MCF 10A (cell line): ENCODE data around the gene RPTOR. TPM values are rescaled to one million over a fixed set of nuclear protein-coding genes. Genes with fewer than 3 reads are reported as not detected.

Experiments used
- BruUV-seq: library from RNA; stranded (reverse); fragments of 400-500 nt; replicated peaks from 2 replicates; lab custom pipeline; 2021; lab: Mats Ljungman, UMichigan
- CTCF ChIA-PET: fragments of 300-600 bp; sonication (Branson Sonifier 250); formaldehyde crosslinking; extraction: SDS; loops from one replicate; lab custom pipeline; 2021; ENCODE audit warnings: antibody characterized with exemption, inconsistent platforms; lab: Yijun Ruan, JAX
- POLR2A ChIA-PET: fragments of 300-600, 350-650 bp; sonication (Branson Sonifier 250); formaldehyde crosslinking; extraction: SDS; loops from one replicate; lab custom pipeline; 2020; ENCODE audit warnings: antibody characterized with exemption, inconsistent platforms; lab: Yijun Ruan, JAX
- DNase-seq: peaks from one replicate; pipeline ENCODE4 v3.0.0-alpha.2; 2018; ENCODE audit not compliant: unreplicated experiment
- H3K27ac Mint-ChIP-seq: one replicate; pipeline ENCODE4 v1.8.0; 2022; ENCODE audit warnings: mild to moderate bottlenecking, low read depth, mixed read lengths; ENCODE audit not compliant: unreplicated experiment
- H3K27me3 Mint-ChIP-seq: one replicate; pipeline ENCODE4 v1.8.0; 2022; ENCODE audit warnings: mixed read lengths; ENCODE audit not compliant: insufficient read depth, unreplicated experiment
- H3K36me3 Mint-ChIP-seq: one replicate; pipeline ENCODE4 v1.8.0; 2022; ENCODE audit warnings: mild to moderate bottlenecking, moderate library complexity, mixed read lengths; ENCODE audit not compliant: insufficient read depth, unreplicated experiment
- H3K4me1 Mint-ChIP-seq: one replicate; pipeline ENCODE4 v1.8.0; 2022; ENCODE audit warnings: mixed read lengths; ENCODE audit not compliant: insufficient read depth, unreplicated experiment
- H3K4me3 Mint-ChIP-seq: one replicate; pipeline ENCODE4 v1.8.0; 2022; ENCODE audit warnings: mild to moderate bottlenecking, moderate library complexity, mixed read lengths; ENCODE audit not compliant: unreplicated experiment
- H3K9me3 Mint-ChIP-seq: one replicate; pipeline ENCODE4 v1.8.0; 2022; ENCODE audit warnings: mixed read lengths; ENCODE audit not compliant: unreplicated experiment
- CTCF ChIP-seq: fragments of 200-600 bp; IDR thresholded peaks from one replicate; pipeline ENCODE4 v1.8.0; 2022; ENCODE audit warnings: antibody characterized with exemption, mild to moderate bottlenecking; ENCODE audit not compliant: unreplicated experiment
- intact Hi-C: fragments of 100-400 bp; cut with micrococcal nuclease; formaldehyde crosslinking; loops from 2 replicates; pipeline ENCODE4 v1.14.1; 2022
- total RNA-seq: library from RNA; stranded (reverse); gene quantifications from 2 replicates; pipeline ENCODE4 v1.2.3, GENCODE V29; 2022

Gene RPTOR
- total RNA-seq, 1 experiment from 2014 or later, result 41.3 TPM

GRCh38 chr17:80694085-80694991 lies 149.7 kb downstream of the RPTOR start:
- Mint-ChIP-seq H3K36me3 (no peaks in the 10 kb centered on the region), H3K9me3 (no peaks in the 10 kb centered on the region), H3K27ac (peak overlapping the region; percentile 88), H3K27me3 (no peaks in the 10 kb centered on the region), H3K4me3 (no peak overlapping the region), H3K4me1 (peaks cover 6% of the 10 kb centered on the region)
- POLR2A ChIA-PET, result no interaction called here
- intact Hi-C loops, result no loop called here
- no TSS peak for BruUV-seq
- no peak for DNase-seq
- CTCF ChIA-PET, result no interaction called here
- no peak for TF ChIP-seq CTCF

GRCh38 chr17:80694992-80695912 lies 150.6 kb downstream of the RPTOR start:
- ChIA-PET POLR2A (no interaction called here), CTCF (interaction anchor here (0.7 kb wide), 1 partner anchor 162 kb away, joined by 4 read pairs; no protein-coding TSS in a partner anchor)
- BruUV-seq, result no TSS peak

GRCh38 chr17:80695979-80696378 lies 151.3 kb downstream of the RPTOR start:
- Mint-ChIP-seq H3K27ac (no peak overlapping the region), H3K4me1 (peaks cover 6% of the 10 kb centered on the region), H3K9me3 (peaks cover 15% of the 10 kb centered on the region), H3K4me3 (no peak overlapping the region), H3K27me3 (no peaks in the 10 kb centered on the region), H3K36me3 (no peaks in the 10 kb centered on the region)
- no peak for TF ChIP-seq CTCF
- ChIA-PET CTCF (interaction anchor here (0.7 kb wide), 1 partner anchor 161 kb away, joined by 4 read pairs; no protein-coding TSS in a partner anchor), POLR2A (no interaction called here)
- intact Hi-C loops, result no loop called here
- no TSS peak for BruUV-seq
- DNase-seq, result no peak

More at GRCh38 chr17:80694992-80695912, 150.6 kb downstream of the RPTOR start:
- no peak for TF ChIP-seq CTCF
- H3K36me3 Mint-ChIP-seq, result no peaks in the 10 kb centered on the region
- intact Hi-C loops, result no loop called here
- H3K9me3 Mint-ChIP-seq, result peaks cover 8% of the 10 kb centered on the region
- no peak for DNase-seq
- no peak overlapping the region for H3K4me3 Mint-ChIP-seq
- H3K27ac Mint-ChIP-seq, result peak overlapping the region; percentile 88
- H3K4me1 Mint-ChIP-seq, result peaks cover 6% of the 10 kb centered on the region
- H3K27me3 Mint-ChIP-seq, result no peaks in the 10 kb centered on the region
